Activated naive CD4-positive, alpha-beta T cell treated with anti-CD3 and anti-CD28 coated beads, Interleukin-2, amount 10 ng/mL, durations not matched to agents 7 days and 5 days (primary cell): Measurements from ENCODE around the gene WSCD1.

Source experiments
- CTCF ChIA-PET: fragments of 350-600 bp; sonication (Branson Sonifier 250); formaldehyde crosslinking; loops from one replicate; lab custom pipeline; 2021; ENCODE audit warnings: antibody characterized with exemption; lab: Charles Lee
- DNase-seq: peaks from one replicate; pipeline ENCODE4 v3.0.0-alpha.2; 2020
- H3K27ac Mint-ChIP-seq: one replicate; pipeline ENCODE4 v1.8.0; 2021; ENCODE audit warnings: mild to moderate bottlenecking, moderate library complexity, mixed read lengths
- H3K27me3 Mint-ChIP-seq: one replicate; pipeline ENCODE4 v1.8.0; 2021; ENCODE audit warnings: mild to moderate bottlenecking, mixed read lengths
- H3K36me3 Mint-ChIP-seq: one replicate; pipeline ENCODE4 v1.8.0; 2021; ENCODE audit warnings: mixed read lengths
- H3K4me1 Mint-ChIP-seq: one replicate; pipeline ENCODE4 v1.8.0; 2021; ENCODE audit warnings: mixed read lengths
- H3K4me3 Mint-ChIP-seq: one replicate; pipeline ENCODE4 v1.8.0; 2021; ENCODE audit warnings: mild to moderate bottlenecking, moderate library complexity, mixed read lengths
- H3K9me3 Mint-ChIP-seq: one replicate; pipeline ENCODE4 v1.8.0; 2021; ENCODE audit warnings: mixed read lengths

Gene WSCD1

DNA sequence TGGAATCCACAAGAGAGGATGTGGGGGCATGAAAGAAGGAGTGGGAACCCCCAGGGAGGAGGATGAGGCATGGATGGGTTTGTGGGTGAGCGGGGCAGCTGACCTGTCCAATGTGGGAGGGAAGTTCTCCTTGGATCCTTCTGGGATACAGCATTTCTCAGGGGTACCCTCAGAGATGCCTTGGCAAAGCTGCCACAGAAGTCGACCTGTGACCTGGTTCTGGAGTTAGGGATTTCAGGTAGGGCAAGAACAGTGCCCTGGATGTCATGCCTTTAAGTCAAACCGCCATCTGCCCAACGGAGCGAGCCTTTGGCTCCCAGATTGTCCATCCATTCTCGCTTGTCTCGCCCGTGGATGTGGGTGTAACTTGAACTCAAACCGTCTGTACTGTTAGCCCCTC is 30.0 kb downstream of the WSCD1 start:
- no peak overlapping the region for H3K4me3 Mint-ChIP-seq
- DNase-seq, result no peak
- no peaks in the 10 kb centered on the region for H3K9me3 Mint-ChIP-seq
- H3K4me1 Mint-ChIP-seq, result no peaks in the 10 kb centered on the region
- H3K27me3 Mint-ChIP-seq, result peaks cover under 1% of the 10 kb centered on the region
- CTCF ChIA-PET, result no interaction called here
- no peaks in the 10 kb centered on the region for H3K36me3 Mint-ChIP-seq
- no peak overlapping the region for H3K27ac Mint-ChIP-seq

DNA sequence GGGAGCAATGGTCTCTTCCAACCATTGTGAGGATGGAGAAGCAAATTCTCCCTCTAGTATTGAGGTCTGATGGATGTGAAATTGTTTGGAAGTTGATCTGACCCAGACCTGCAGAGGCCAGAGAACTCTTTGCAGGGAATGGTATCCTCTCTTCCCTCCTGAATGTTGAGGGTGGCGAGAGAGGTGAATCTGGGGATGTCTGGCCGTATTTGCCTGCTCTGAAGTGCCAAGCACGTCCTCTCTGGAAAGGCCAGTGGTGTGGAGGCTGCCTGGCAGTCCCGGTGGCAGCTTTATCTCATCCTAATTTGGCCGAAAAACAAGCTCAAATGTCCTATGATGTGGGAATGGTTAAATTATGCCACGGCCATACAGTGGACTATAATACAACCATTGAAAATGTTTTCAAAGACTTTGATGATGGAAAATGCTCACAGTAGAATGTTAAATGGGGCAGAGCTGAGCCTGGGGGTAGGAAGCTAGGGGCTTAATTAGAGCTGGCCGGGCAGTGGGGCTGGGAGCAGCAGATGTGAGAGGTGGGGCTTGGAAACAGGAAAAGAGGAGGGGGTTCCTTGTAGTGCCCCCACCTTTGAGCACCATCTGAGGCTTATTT is 30.8 kb downstream of the WSCD1 start:
- no peaks in the 10 kb centered on the region for H3K36me3 Mint-ChIP-seq
- H3K4me3 Mint-ChIP-seq, result no peak overlapping the region
- H3K27me3 Mint-ChIP-seq, result no peaks in the 10 kb centered on the region
- no peaks in the 10 kb centered on the region for H3K9me3 Mint-ChIP-seq
- CTCF ChIA-PET, result no interaction called here
- DNase-seq, result no peak
- no peaks in the 10 kb centered on the region for H3K4me1 Mint-ChIP-seq
- no peak overlapping the region for H3K27ac Mint-ChIP-seq

DNA sequence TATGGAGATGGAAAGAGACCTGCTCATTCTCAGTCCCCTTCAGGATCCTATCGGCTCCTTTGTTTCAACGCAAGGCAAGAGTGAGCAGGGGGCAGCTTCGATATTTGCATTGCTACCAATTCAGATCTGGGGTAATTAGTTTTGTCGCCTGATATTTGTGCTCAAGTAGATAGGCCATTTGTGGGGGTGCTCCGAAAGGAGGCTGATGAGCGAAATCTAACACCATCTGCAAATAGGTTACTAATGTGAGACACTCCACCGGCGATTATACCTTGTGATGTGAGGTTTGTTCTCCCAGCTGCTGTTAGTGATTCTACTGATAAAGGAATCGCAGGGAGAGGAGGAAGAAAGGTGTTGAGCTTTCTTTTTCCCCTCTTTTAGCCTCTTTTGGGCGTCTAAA is 31.5 kb downstream of the WSCD1 start:
- DNase-seq, result no peak
- Mint-ChIP-seq H3K27ac (no peak overlapping the region), H3K27me3 (no peaks in the 10 kb centered on the region), H3K9me3 (no peaks in the 10 kb centered on the region), H3K4me3 (no peak overlapping the region), H3K4me1 (no peaks in the 10 kb centered on the region), H3K36me3 (no peaks in the 10 kb centered on the region)
- CTCF ChIA-PET, result no interaction called here

GRCh38 chr17:6102615-6103014 is 32.4 kb downstream of the WSCD1 start:
- no peak for DNase-seq
- Mint-ChIP-seq H3K4me1 (no peaks in the 10 kb centered on the region), H3K9me3 (no peaks in the 10 kb centered on the region), H3K4me3 (no peak overlapping the region), H3K27ac (no peak overlapping the region), H3K27me3 (no peaks in the 10 kb centered on the region), H3K36me3 (no peaks in the 10 kb centered on the region)
- CTCF ChIA-PET, result no interaction called here

DNA sequence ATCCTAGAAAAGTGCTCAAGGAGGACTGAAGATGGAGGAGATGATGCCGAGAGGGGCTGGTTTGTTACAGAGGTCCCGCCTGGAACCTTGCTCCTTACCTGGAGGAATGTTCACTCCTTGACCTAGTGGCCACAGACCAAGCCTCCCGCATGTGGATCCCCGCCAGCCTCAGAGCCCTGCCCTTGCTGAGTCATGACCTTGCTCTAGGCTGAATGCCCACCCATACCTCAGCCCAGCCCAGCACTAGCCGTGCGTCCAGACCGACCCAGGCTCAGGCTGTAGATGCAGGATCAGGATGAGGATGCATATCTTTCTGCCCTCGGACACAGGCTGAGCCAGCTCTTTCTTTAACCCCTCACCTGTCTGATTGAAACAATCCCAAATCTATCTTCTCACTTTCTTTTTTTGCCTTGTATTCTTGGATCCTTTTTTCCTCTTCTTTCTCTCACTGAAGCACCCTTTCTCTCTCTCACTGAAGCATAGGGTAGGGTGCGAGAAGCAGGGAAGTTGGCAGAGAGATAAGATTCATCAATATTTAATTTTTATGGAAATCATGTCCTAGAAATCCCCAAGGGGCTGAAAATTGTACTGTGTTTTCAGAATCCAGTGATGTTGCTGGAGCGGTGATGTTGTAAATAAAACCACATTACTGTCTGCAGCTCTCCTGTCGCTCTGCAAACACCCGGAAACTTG is 34.9 kb downstream of the WSCD1 start:
- no peak overlapping the region for H3K4me3 Mint-ChIP-seq
- DNase-seq, result no peak
- CTCF ChIA-PET, result no interaction called here
- no peaks in the 10 kb centered on the region for H3K9me3 Mint-ChIP-seq
- H3K27ac Mint-ChIP-seq, result no peak overlapping the region
- H3K4me1 Mint-ChIP-seq, result no peaks in the 10 kb centered on the region
- H3K36me3 Mint-ChIP-seq, result no peaks in the 10 kb centered on the region
- no peaks in the 10 kb centered on the region for H3K27me3 Mint-ChIP-seq

- DNase-seq, result no peak
- Mint-ChIP-seq H3K27ac (no peak overlapping the region), H3K9me3 (no peaks in the 10 kb centered on the region), H3K36me3 (no peaks in the 10 kb centered on the region), H3K4me3 (no peak overlapping the region), H3K4me1 (no peaks in the 10 kb centered on the region), H3K27me3 (no peaks in the 10 kb centered on the region)
- CTCF ChIA-PET, result no interaction called here
Measured at GRCh38 chr17:6105649-6106007, 35.4 kb downstream of the WSCD1 start.

- Mint-ChIP-seq H3K9me3 (no peaks in the 10 kb centered on the region), H3K4me1 (no peaks in the 10 kb centered on the region), H3K27me3 (no peaks in the 10 kb centered on the region), H3K27ac (no peak overlapping the region), H3K4me3 (no peak overlapping the region), H3K36me3 (no peaks in the 10 kb centered on the region)
- no peak for DNase-seq
- CTCF ChIA-PET, result no interaction called here
Measured at GRCh38 chr17:6106212-6106611, 36.0 kb downstream of the WSCD1 start.

DNA sequence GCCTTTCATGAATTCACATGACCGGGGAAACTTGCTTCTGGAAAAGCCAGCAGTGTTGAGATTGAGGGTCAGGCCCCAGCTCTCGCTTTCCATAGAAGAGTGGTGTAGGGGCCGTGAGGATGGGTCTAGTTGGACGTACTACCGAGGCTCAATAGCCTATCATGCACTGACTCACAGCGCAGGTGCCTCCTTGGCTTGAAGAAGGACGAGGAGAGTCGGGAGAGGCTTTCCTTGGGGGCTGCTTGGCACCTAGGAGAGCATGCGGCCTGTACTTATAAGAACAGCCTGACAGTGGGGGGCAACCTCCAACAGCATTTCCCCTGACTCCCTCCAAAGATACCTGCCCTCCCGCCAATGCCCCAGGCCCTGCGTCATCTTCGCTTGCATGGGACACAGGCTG is 37.6 kb downstream of the WSCD1 start:
- H3K27ac Mint-ChIP-seq, result no peak overlapping the region
- no peaks in the 10 kb centered on the region for H3K36me3 Mint-ChIP-seq
- H3K9me3 Mint-ChIP-seq, result no peaks in the 10 kb centered on the region
- H3K4me3 Mint-ChIP-seq, result no peak overlapping the region
- CTCF ChIA-PET, result no interaction called here
- no peaks in the 10 kb centered on the region for H3K4me1 Mint-ChIP-seq
- H3K27me3 Mint-ChIP-seq, result no peaks in the 10 kb centered on the region
- no peak for DNase-seq

DNA sequence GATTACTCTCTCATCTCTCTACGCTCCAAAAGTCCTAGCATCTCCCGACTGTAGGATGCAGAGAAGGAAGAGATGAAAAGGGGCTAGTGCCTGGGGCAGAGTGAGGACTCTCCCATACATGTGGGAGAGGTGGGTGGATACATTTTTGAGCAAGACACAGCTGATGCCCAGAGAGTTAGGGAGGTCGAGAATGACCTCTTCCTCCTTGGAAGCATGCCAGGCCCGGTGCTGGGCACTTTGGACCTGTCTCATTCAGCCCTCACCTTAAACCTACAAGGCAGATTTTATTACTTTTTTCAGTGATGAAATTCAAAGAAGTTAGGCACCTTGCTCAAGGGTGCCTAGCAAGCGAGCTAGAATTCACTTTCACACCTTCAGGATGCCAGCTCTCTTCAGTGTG is 38.2 kb downstream of the WSCD1 start:
- Mint-ChIP-seq H3K27me3 (no peaks in the 10 kb centered on the region), H3K36me3 (no peaks in the 10 kb centered on the region), H3K4me3 (no peak overlapping the region), H3K27ac (no peak overlapping the region), H3K9me3 (no peaks in the 10 kb centered on the region), H3K4me1 (no peaks in the 10 kb centered on the region)
- CTCF ChIA-PET, result no interaction called here
- DNase-seq, result no peak

DNA sequence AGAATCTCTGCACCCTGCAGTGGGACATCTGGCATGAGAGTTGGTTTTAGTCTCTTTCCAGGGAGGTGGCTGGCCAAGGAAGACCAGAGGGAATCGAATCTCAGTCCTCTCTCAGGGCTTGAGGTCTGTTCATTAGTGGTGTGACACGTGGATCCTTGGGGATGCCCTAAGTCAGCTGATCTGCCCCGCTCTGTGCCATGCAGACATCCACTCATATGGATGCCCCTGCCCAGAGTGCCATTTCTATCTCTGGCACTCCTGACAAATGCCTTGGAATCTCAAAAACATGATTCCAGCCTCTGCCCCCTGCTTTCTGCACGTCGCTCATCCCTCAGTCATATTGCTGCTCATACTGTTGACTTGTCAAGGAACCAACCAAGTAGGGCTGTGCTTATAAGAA is 38.8 kb downstream of the WSCD1 start:
- H3K4me3 Mint-ChIP-seq, result no peak overlapping the region
- CTCF ChIA-PET, result no interaction called here
- no peak for DNase-seq
- H3K27ac Mint-ChIP-seq, result no peak overlapping the region
- no peaks in the 10 kb centered on the region for H3K4me1 Mint-ChIP-seq
- H3K36me3 Mint-ChIP-seq, result no peaks in the 10 kb centered on the region
- no peaks in the 10 kb centered on the region for H3K27me3 Mint-ChIP-seq
- H3K9me3 Mint-ChIP-seq, result no peaks in the 10 kb centered on the region

DNA sequence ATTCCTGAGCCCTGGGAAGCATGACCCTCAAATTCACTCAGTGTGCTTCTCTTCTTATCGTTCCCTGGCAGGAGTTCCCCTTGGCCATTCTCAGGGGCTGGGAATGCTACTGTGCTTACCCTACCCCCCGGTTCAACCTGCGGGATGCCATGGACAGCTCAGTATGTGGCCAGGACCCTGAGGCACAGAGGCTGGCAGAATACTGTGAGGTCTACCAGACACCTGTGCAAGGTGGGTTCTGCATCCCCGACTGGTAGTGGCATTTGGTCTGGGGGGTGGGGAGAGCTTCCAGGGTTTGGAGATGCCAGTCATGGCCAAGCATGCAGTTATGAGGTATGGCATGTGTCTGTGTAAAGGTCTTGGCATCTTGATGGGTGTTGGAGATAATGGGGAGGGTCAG is 39.4 kb downstream of the WSCD1 start:
- Mint-ChIP-seq H3K9me3 (no peaks in the 10 kb centered on the region), H3K4me3 (no peak overlapping the region), H3K4me1 (no peaks in the 10 kb centered on the region), H3K27ac (no peak overlapping the region), H3K27me3 (no peaks in the 10 kb centered on the region), H3K36me3 (no peaks in the 10 kb centered on the region)
- DNase-seq, result no peak
- CTCF ChIA-PET, result no interaction called here

GRCh38 chr17:6110088-6110487 is 39.9 kb downstream of the WSCD1 start:
- H3K27ac Mint-ChIP-seq, result no peak overlapping the region
- no peaks in the 10 kb centered on the region for H3K36me3 Mint-ChIP-seq
- no peak overlapping the region for H3K4me3 Mint-ChIP-seq
- CTCF ChIA-PET, result no interaction called here
- DNase-seq, result no peak
- no peaks in the 10 kb centered on the region for H3K4me1 Mint-ChIP-seq
- no peaks in the 10 kb centered on the region for H3K27me3 Mint-ChIP-seq
- no peaks in the 10 kb centered on the region for H3K9me3 Mint-ChIP-seq

DNA sequence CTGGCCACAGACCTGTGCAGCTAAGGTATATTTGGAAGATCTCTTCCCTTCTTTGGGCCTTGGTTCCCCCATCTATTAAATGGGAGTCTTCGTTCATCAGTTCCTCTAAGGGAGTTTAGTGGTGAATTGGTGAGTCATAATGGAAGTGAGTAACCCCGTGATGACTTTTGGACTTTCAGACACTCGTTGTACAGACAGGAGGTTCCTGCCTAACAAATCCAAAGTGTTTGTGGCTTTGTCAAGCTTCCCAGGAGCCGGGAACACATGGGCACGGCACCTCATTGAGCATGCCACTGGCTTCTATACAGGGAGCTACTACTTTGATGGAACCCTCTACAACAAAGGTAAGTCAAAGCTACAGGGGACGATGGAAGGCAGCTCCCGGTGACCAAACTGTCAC is 40.4 kb downstream of the WSCD1 start:
- CTCF ChIA-PET, result no interaction called here
- no peak for DNase-seq

DNA sequence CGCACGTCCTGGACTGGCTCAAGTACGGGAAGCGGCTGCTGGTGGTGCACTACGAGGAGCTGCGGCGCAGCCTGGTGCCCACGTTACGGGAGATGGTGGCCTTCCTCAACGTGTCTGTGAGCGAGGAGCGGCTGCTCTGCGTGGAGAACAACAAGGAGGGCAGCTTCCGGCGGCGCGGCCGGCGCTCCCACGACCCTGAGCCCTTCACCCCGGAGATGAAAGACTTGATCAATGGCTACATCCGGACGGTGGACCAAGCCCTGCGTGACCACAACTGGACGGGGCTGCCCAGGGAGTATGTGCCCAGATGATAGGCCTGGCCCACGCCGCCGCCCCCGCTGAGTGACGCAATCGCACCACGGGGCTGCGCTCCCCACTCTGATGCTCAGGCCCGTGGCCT is 50.2 kb downstream of the WSCD1 start:
- Mint-ChIP-seq H3K4me1 (no peaks in the 10 kb centered on the region), H3K27ac (no peak overlapping the region), H3K27me3 (peaks cover 3% of the 10 kb centered on the region), H3K36me3 (no peaks in the 10 kb centered on the region), H3K9me3 (peaks cover 12% of the 10 kb centered on the region), H3K4me3 (no peak overlapping the region)
- no peak for DNase-seq
- CTCF ChIA-PET, result no interaction called here

More for the DNA sequence above, 40.4 kb downstream of the WSCD1 start:
- Mint-ChIP-seq H3K27me3 (peaks cover 3% of the 10 kb centered on the region), H3K9me3 (no peaks in the 10 kb centered on the region), H3K4me3 (no peak overlapping the region), H3K4me1 (no peaks in the 10 kb centered on the region), H3K27ac (no peak overlapping the region), H3K36me3 (no peaks in the 10 kb centered on the region)

DNA sequence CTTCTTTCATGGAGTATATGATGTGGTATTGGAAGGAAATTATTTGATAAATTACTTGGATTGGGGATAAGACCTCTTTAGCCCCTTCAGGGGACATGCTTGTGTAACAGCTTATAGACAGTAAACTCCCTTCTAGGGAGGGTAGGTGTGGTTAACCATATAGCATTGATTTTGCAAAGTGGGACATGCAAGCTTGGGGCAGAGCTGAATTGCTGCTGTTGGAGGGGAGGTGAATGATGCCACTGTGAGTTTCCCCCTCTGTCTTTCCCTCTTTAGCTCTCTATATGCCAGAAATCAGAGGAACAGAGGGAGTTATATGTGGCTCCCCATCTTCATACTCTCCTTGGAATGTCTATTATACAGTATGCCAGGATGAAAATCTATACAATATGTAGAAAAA is 54.7 kb downstream of the WSCD1 start:
- CTCF ChIA-PET, result no interaction called here
- Mint-ChIP-seq H3K27ac (no peak overlapping the region), H3K36me3 (no peaks in the 10 kb centered on the region), H3K4me3 (no peak overlapping the region), H3K9me3 (peaks cover 12% of the 10 kb centered on the region), H3K27me3 (no peaks in the 10 kb centered on the region), H3K4me1 (no peaks in the 10 kb centered on the region)
- no peak for DNase-seq
